Muscle of back (tissue), 13 donors: ENCODE data around the gene RTCA. TPM values are rescaled to one million over a fixed set of nuclear protein-coding genes. Genes with fewer than 3 reads are reported as not detected.
"Not testable (repeated sequence)": the region's sequence is repeated elsewhere in the genome, so short reads cannot be mapped to it uniquely, and the experiment has no call there.

Experiments
- DNase-seq, 3 donors: peaks; one replicate each; pipeline versions ENCODE4 v3.0.0 to v3.0.0-alpha.2; 2013
- long read RNA-seq, 9 donors: transcript quantifications; one replicate each; lab custom pipeline, GENCODE V29; 2026
- polyA plus RNA-seq, 10 donors: library from polyadenylated mRNA; unstranded; fragments of 120-200 nt; gene quantifications; one replicate each; pipeline ENCODE4 v1.2.1, GENCODE V29; 2013; ENCODE audit not compliant: insufficient read length in 10 of 10

Gene RTCA
- polyA plus RNA-seq = 10 to 100 TPM; 27.5 to 37.8 (median 30.5) TPM
- long read RNA-seq, donor 1, partial matches to known transcripts = 0 of 3 reads
- long read RNA-seq, donor 1, other reads (novel, unspliced or antisense) = 0 of 3 reads
- long read RNA-seq, donor 2, transcript RTCA-203 (11 exons, 2,535 nt) = major isoform, 8 of 8 reads
- long read RNA-seq, donor 2, partial matches to known transcripts = 0 of 8 reads
- long read RNA-seq, donor 2, other reads (novel, unspliced or antisense) = 0 of 8 reads
- long read RNA-seq, donor 3 = 0 reads
- long read RNA-seq, donor 4, partial matches to known transcripts = 0 of 3 reads
- long read RNA-seq, donor 4, other reads (novel, unspliced or antisense) = 0 of 3 reads
- long read RNA-seq, donor 5, transcript RTCA-203 (11 exons, 2,535 nt) = major isoform, 5 of 18 reads
- long read RNA-seq, donor 5, partial matches to known transcripts = 13 of 18 reads
- long read RNA-seq, donor 5, other reads (novel, unspliced or antisense) = 0 of 18 reads
- long read RNA-seq, donor 6, transcript RTCA-203 (11 exons, 2,535 nt) = major isoform, 12 of 20 reads
- long read RNA-seq, donor 6, partial matches to known transcripts = 8 of 20 reads
- long read RNA-seq, donor 6, other reads (novel, unspliced or antisense) = 0 of 20 reads
- long read RNA-seq, donor 7, partial matches to known transcripts = 11 of 12 reads
- long read RNA-seq, donor 7, other reads (novel, unspliced or antisense) = 0 of 12 reads
- long read RNA-seq, donor 8, transcript RTCA-203 (11 exons, 2,535 nt) = major isoform, 5 of 6 reads
- long read RNA-seq, donor 8, partial matches to known transcripts = 0 of 6 reads
- long read RNA-seq, donor 8, other reads (novel, unspliced or antisense) = 0 of 6 reads
- long read RNA-seq, donor 9, partial matches to known transcripts = 0 of 1 reads
- long read RNA-seq, donor 9, other reads (novel, unspliced or antisense) = 0 of 1 reads

- peak; percentile 94 to 98 (median 97) for DNase-seq
These were observed at the start of gene RTCA for GRCh38 chr1:100265931-100266740. Gene RTCA, plus strand, starts transcription at chr1:100266216. Its CDS starts 160 bp downstream, at chr1:100266376.

- no peak for DNase-seq
These were observed 48.2 kb upstream of the RTCA start for GRCh38 chr1:100217834-100218233.

GRCh38 chr1:100219457-100219856, 46.6 kb upstream of the RTCA start:
- no peak for DNase-seq

- no peak for DNase-seq
These were observed 46.1 kb upstream of the RTCA start for GRCh38 chr1:100219883-100220282.

GRCh38 chr1:100222428-100222827, 43.6 kb upstream of the RTCA start:
- no peak for DNase-seq

- DNase-seq = no peak
These were observed 36.2 kb upstream of the RTCA start for GRCh38 chr1:100229681-100230443.

GRCh38 chr1:100230765-100231164, 35.3 kb upstream of the RTCA start:
- no peak for DNase-seq

GRCh38 chr1:100231721-100232120, 34.3 kb upstream of the RTCA start:
- no peak for DNase-seq

- DNase-seq = no peak
These were observed 33.9 kb upstream of the RTCA start for GRCh38 chr1:100232156-100232555.

GRCh38 chr1:100233566-100233965, 32.5 kb upstream of the RTCA start:
- DNase-seq = not testable (repeated sequence)

GRCh38 chr1:100234432-100234831, 31.6 kb upstream of the RTCA start:
- DNase-seq = no peak

GRCh38 chr1:100237091-100237490, 28.9 kb upstream of the RTCA start:
- DNase-seq = no peak

- no peak for DNase-seq
These were observed 26.1 kb upstream of the RTCA start for GRCh38 chr1:100239961-100240360.

- no peak for DNase-seq
These were observed 25.4 kb upstream of the RTCA start for GRCh38 chr1:100240631-100241030.

GRCh38 chr1:100246738-100247137, 19.3 kb upstream of the RTCA start:
- no peak for DNase-seq

- DNase-seq = no peak
These were observed 16.9 kb upstream of the RTCA start for GRCh38 chr1:100249155-100249536.

GRCh38 chr1:100249537-100250257, 16.3 kb upstream of the RTCA start, which contains the start of gene DBT:
Gene DBT, minus strand, starts transcription at chr1:100249834. Its CDS starts 14 bp downstream, at chr1:100249820.
- DNase-seq = peak; percentile 96 to 98 (median 96)

GRCh38 chr1:100250264-100250663, 15.8 kb upstream of the RTCA start:
- peak in 1 of 3 donors; percentile 12 for DNase-seq

GRCh38 chr1:100250807-100251206, 15.2 kb upstream of the RTCA start:
- no peak for DNase-seq

- no peak for DNase-seq
These were observed 13.1 kb upstream of the RTCA start for GRCh38 chr1:100252901-100253300.
